ENCODE results near the gene DENND2C. TPM values are rescaled to one million over a fixed set of nuclear protein-coding genes. Genes with fewer than 3 reads are reported as not detected.
A peak's percentile ranks its signal among the peaks of the same experiment; 100 is the strongest.

Gene DENND2C
- total RNA-seq, 4 donors from 2014 or later = 33.6 to 60.9 (median 53.6) TPM

DNA sequence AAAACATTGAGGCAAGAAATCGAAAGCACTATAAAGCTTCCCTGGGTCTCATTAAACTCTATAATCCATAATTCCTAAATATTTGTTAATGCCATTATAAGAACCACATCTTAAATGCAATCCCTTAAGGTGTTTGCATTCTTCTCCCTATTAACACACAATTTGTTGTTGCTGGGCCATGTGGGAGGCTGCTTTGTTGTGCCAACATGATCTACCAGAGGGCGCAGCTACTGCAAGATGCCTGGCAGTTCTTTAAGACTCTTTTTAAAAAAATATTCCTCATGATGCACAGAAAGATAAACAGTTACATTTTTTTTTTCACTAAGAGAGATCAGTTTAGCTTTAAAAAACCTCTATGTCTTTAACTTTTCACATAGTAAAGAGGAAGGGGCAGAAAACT is 49.4 kb downstream of the DENND2C start:
- Histone ChIP-seq H3K4me1 (no peaks in the 10 kb centered on the region), H3K36me3 (peaks cover 37% of the 10 kb centered on the region), H3K27me3 (no peaks in the 10 kb centered on the region), H3K4me3 (no peak overlapping the region), H3K9me3 (no peaks in the 10 kb centered on the region), H3K27ac (no peak overlapping the region)
- DNase-seq (ENCODE audit: low spot score in 2 of 2) = no peak
- 62% methylated on average over 2 of the region's 2 CpGs for WGBS
- no peak for TF ChIP-seq EP300 (IDR thresholded peaks at IDR 0.05)
- TF ChIP-seq POLR2A (IDR thresholded peaks at IDR 0.05) = no peak
- TF ChIP-seq, protein P1, sequence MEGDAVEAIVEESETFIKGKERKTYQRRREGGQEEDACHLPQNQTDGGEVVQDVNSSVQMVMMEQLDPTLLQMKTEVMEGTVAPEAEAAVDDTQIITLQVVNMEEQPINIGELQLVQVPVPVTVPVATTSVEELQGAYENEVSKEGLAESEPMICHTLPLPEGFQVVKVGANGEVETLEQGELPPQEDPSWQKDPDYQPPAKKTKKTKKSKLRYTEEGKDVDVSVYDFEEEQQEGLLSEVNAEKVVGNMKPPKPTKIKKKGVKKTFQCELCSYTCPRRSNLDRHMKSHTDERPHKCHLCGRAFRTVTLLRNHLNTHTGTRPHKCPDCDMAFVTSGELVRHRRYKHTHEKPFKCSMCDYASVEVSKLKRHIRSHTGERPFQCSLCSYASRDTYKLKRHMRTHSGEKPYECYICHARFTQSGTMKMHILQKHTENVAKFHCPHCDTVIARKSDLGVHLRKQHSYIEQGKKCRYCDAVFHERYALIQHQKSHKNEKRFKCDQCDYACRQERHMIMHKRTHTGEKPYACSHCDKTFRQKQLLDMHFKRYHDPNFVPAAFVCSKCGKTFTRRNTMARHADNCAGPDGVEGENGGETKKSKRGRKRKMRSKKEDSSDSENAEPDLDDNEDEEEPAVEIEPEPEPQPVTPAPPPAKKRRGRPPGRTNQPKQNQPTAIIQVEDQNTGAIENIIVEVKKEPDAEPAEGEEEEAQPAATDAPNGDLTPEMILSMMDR (IDR thresholded peaks at IDR 0.05) = no peak
- no peak for TF ChIP-seq POLR2AphosphoS5 (IDR thresholded peaks at IDR 0.05)

- Histone ChIP-seq H3K4me1 (no peaks in the 10 kb centered on the region), H3K27ac (no peak overlapping the region), H3K36me3 (peaks cover 40% of the 10 kb centered on the region), H3K4me3 (no peak overlapping the region), H3K9me3 (no peaks in the 10 kb centered on the region), H3K27me3 (no peaks in the 10 kb centered on the region)
- TF ChIP-seq, protein P1 (IDR thresholded peaks at IDR 0.05) = no peak
- no peak for TF ChIP-seq POLR2AphosphoS5 (IDR thresholded peaks at IDR 0.05)
- no peak for TF ChIP-seq POLR2A (IDR thresholded peaks at IDR 0.05)
- TF ChIP-seq EP300 (IDR thresholded peaks at IDR 0.05) = no peak
- no peak for DNase-seq (ENCODE audit: low spot score in 2 of 2)
Measured at GRCh38 chr1:114618606-114619005, 51.2 kb downstream of the DENND2C start.

DNA sequence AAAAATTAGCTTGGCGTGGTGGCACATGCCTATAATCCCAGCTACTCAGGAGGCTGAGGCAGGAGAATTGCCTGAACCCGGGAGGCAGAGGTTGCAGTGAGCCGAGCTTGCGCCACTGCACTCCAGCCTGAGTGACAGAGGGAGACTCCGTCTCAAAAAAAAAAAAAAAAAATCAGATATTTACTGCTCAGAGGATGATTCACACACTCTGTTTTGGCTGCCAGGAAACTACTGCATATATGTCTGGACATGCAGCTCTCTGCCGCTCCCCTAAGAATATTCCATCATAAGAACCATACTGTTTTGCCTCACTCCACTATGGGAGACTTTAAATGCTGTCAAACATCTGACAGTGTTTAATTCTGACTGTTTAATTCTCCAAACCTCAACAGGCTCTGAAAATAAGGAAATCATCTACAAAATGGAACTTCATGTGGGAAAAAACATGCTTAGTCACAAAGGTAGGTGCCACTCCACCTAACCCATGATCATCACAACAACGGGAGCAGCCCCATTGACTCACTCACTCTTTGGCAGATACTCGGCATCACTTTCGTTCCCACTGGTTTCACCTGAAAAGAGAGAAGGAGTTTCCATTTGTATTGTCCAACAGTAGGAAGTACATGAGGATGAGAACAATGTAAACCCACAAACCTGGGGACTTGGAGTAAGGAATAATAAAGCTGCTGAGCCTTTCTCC is 59.2 kb downstream of the DENND2C start:
- Histone ChIP-seq H3K27ac (peak overlapping the region; percentile 87), H3K36me3 (peaks cover 33% of the 10 kb centered on the region), H3K27me3 (no peaks in the 10 kb centered on the region), H3K4me3 (no peak overlapping the region), H3K4me1 (peaks cover 4% of the 10 kb centered on the region), H3K9me3 (no peaks in the 10 kb centered on the region)
- DNase-seq (ENCODE audit: low spot score in 2 of 2) = no peak
- TF ChIP-seq, protein P1 (IDR thresholded peaks at IDR 0.05) = no peak
- TF ChIP-seq POLR2A (IDR thresholded peaks at IDR 0.05) = no peak
- WGBS = 52% methylated on average over 9 of the region's 9 CpGs

DNA sequence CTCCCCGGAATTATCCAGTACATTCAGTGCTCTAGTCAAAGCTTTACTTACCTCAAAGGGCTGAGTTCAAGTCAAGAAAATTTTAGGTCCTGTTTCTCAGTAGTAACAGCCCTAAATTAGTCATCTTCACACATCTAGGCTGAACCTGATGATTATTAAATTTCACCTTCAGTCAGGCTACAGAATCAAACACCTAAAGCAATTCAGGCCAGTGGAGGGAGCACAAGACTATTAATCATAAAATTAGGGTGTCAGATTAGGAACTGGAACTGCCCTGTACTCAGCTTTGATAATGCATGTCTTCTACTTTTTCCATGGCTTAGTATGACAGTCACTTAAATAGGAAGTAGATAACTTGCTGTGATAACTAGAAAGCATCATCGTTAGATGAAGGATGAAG is 60.0 kb downstream of the DENND2C start:
- Histone ChIP-seq H3K36me3 (peaks cover 32% of the 10 kb centered on the region), H3K27ac (peak overlapping the region; percentile 87), H3K4me1 (peaks cover 4% of the 10 kb centered on the region), H3K27me3 (no peaks in the 10 kb centered on the region), H3K9me3 (no peaks in the 10 kb centered on the region), H3K4me3 (no peak overlapping the region)
- TF ChIP-seq EP300 (IDR thresholded peaks at IDR 0.05) = no peak
- TF ChIP-seq, protein P1 (IDR thresholded peaks at IDR 0.05) = no peak
- TF ChIP-seq POLR2AphosphoS5 (IDR thresholded peaks at IDR 0.05) = no peak
- TF ChIP-seq POLR2A (IDR thresholded peaks at IDR 0.05) = no peak
- DNase-seq (ENCODE audit: low spot score in 2 of 2) = no peak
- 70% methylated on average over 2 of the region's 2 CpGs for WGBS

DNA sequence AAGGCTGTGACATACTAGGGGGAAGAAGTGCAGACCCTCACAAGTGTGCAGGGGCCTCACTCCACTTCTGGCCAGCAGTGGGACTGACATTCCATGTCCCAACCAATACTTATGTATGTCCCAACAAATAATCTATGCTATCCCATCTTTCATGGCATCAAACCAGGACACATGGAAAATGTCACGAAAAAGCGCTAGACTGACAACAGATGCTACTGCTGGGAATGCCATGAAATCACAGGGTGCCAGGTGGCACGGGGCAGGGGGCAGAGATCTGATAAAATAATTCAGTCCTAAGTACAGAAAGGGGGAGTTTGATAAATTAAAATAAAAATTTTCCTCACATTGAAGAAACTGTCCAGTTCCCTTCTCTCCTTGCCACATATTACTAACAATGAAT is 60.8 kb downstream of the DENND2C start:
- Histone ChIP-seq H3K9me3 (no peaks in the 10 kb centered on the region), H3K4me3 (no peak overlapping the region), H3K27me3 (no peaks in the 10 kb centered on the region), H3K4me1 (peaks cover 4% of the 10 kb centered on the region), H3K36me3 (peaks cover 35% of the 10 kb centered on the region), H3K27ac (no peak overlapping the region)
- no peak for TF ChIP-seq POLR2A (IDR thresholded peaks at IDR 0.05)
- TF ChIP-seq POLR2AphosphoS5 (IDR thresholded peaks at IDR 0.05) = no peak
- no peak for TF ChIP-seq EP300 (IDR thresholded peaks at IDR 0.05)
- TF ChIP-seq, protein P1 (IDR thresholded peaks at IDR 0.05) = no peak
- whole genome bisulfite sequencing = 92% methylated on average over 3 of the region's 3 CpGs
- DNase-seq (ENCODE audit: low spot score in 2 of 2) = no peak
